ENCODE results near the gene SYT9. TPM values are rescaled to one million over a fixed set of nuclear protein-coding genes. Genes with fewer than 3 reads are reported as not detected.

SYT9 gene
- total and polyA plus RNA-seq, 2 donors (not counting 3 experiments of a cell fraction or from before 2014, with no cell fraction given) = 0.23 TPM; not detected in 1

DNA sequence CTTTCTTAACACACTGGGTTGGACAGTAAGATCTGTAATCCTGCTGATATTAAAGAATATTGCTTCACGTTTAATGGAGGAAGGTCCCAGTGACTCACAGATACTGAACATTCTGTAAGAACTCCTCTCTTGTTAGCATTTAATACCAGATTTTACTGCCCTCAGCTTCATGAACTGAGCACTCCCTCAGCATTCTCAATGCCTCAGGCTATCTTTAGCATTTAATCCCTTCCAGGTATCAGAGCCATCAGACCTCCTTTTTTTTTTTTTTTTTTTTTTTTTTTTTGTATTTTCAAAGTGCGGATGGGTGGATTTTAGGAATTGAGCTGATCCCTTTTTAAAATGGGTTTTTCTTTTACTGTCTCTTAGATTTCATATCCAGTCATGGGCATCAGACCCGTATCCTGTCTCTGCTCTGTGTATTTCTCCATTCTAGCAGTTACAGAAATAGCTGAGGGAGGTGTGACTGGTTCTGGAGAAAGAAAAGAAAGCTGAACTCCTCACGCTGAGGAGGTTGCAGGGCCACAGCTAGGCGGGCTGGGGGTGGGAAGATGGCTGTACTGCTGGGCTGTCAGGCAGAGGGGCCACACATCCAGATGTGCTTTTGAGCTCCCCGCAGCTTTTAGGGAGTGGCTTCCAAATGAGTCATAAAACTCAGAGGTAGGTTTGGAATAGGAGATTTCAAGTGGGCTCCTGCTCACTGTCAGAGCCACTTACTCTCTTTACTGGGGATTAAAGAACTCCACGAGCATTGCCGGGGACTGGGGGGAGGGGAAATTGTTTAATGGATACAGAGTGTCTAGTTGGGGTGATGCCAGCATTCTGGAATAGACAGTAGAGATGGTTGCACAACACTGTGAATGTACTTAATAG lies 97.0 kb downstream of the SYT9 start:
- DNase-seq (ENCODE audit: low read depth, low spot score) (no peak), FAIRE-seq (no peak)
- H3K9me1 ChIP-seq (replicated peaks; ENCODE audit: control insufficient read depth, extremely low read depth, insufficient read depth, low read length) = no peaks in the 10 kb centered on the region
- no peaks in the 10 kb centered on the region for H3K9me3 ChIP-seq (replicated peaks; ENCODE audit: control insufficient read depth, insufficient read depth, low read length)
- intact Hi-C loops (cut with micrococcal nuclease) (no loop called here), dilution Hi-C loops (cut with MboI; ENCODE audit: extremely low pct_ligation_motif_present, low sequenced_read_pairs) (no loop called here)
- H3K4me3 ChIP-seq (replicated peaks in 1 of 3; ENCODE audit: insufficient read depth in 1 of 3, low read depth in 1 of 3, low read length in 3 of 3) = no peak overlapping the region
- no peaks in the 10 kb centered on the region for H3K79me2 ChIP-seq (ENCODE audit: control insufficient read depth, insufficient read depth, low read length)
- peaks cover 0 to 5% of the 10 kb centered on the region in 2 experiments for H3K27me3 ChIP-seq (ENCODE audit: control insufficient read depth in 2 of 2, insufficient read depth in 2 of 2, low read length in 2 of 2)
- no peak for TF ChIP-seq JUN (IDR thresholded peaks at IDR 0.05; ENCODE audit: borderline replicate concordance, insufficient read depth, insufficient read length, low read depth)
- TF ChIP-seq FOS (IDR thresholded peaks at IDR 0.05; ENCODE audit: borderline replicate concordance, insufficient read depth, low read length) = no peak
- TF ChIP-seq GATA2 (IDR thresholded peaks at IDR 0.05; ENCODE audit: insufficient read depth, insufficient read length, low read depth, low read length) = no peak
- TF ChIP-seq, protein P1, sequence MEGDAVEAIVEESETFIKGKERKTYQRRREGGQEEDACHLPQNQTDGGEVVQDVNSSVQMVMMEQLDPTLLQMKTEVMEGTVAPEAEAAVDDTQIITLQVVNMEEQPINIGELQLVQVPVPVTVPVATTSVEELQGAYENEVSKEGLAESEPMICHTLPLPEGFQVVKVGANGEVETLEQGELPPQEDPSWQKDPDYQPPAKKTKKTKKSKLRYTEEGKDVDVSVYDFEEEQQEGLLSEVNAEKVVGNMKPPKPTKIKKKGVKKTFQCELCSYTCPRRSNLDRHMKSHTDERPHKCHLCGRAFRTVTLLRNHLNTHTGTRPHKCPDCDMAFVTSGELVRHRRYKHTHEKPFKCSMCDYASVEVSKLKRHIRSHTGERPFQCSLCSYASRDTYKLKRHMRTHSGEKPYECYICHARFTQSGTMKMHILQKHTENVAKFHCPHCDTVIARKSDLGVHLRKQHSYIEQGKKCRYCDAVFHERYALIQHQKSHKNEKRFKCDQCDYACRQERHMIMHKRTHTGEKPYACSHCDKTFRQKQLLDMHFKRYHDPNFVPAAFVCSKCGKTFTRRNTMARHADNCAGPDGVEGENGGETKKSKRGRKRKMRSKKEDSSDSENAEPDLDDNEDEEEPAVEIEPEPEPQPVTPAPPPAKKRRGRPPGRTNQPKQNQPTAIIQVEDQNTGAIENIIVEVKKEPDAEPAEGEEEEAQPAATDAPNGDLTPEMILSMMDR (IDR thresholded peaks at IDR 0.05; ENCODE audit: extremely low read depth in 1 of 2, insufficient read depth in 1 of 2, low read depth in 1 of 2, low read length in 2 of 2) = no peak
- no peak for TF ChIP-seq MYC (IDR thresholded peaks at IDR 0.05; ENCODE audit: low read depth, low read length)
- no peak for TF ChIP-seq POLR2AphosphoS5 (IDR thresholded peaks at IDR 0.05; ENCODE audit: insufficient read depth, low read depth, low read length)
- TF ChIP-seq, protein P2, sequence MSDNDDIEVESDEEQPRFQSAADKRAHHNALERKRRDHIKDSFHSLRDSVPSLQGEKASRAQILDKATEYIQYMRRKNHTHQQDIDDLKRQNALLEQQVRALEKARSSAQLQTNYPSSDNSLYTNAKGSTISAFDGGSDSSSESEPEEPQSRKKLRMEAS (IDR thresholded peaks at IDR 0.05; ENCODE audit: insufficient read depth, insufficient read length) = no peak
- no peak for TF ChIP-seq EZH2 (IDR thresholded peaks at IDR 0.05; ENCODE audit: borderline replicate concordance, low read depth, low read length, severe bottlenecking)
- TF ChIP-seq POLR2A (IDR thresholded peaks at IDR 0.05; ENCODE audit: low read depth, low read length) = no peak
- no peaks in the 10 kb centered on the region for H3K36me3 ChIP-seq (ENCODE audit: control insufficient read depth in 2 of 2, extremely low read depth in 1 of 2, insufficient read depth in 2 of 2, low read length in 2 of 2)
- no peak overlapping the region for H3K27ac ChIP-seq (ENCODE audit: insufficient read depth, low read depth, low read length)
- H4K20me1 ChIP-seq (replicated peaks; ENCODE audit: control insufficient read depth, extremely low read depth, insufficient read depth, low read length) = no peaks in the 10 kb centered on the region
- ChIA-PET CTCF (interaction anchor here (0.6 to 1.1 kb wide), 3 partner anchors 11 to 70 kb away, joined by 3 read pairs; no protein-coding TSS in a partner anchor), POLR2A (no interaction called here)
- H3K4me2 ChIP-seq (ENCODE audit: insufficient read depth, low read length) = no peak overlapping the region
- no peaks in the 10 kb centered on the region for H3K4me1 ChIP-seq (ENCODE audit: control insufficient read depth, extremely low read depth, insufficient read depth, low read length)
- no peak overlapping the region for H3K9ac ChIP-seq (replicated peaks; ENCODE audit: extremely low read depth, insufficient read depth, low read length)
- no peak overlapping the region for H2AFZ ChIP-seq (ENCODE audit: low read depth, low read length)
- BruUV-seq (replicated peaks) = no TSS peak

Data from endothelial cell of umbilical vein (primary cell).